ENCODE measurements around the gene VGLL1.

- TF ChIP-seq CTCF (optimal IDR thresholded peaks at IDR 0.05 in 1 of 3, IDR thresholded peaks at IDR 0.05 in 1 of 3, conservative IDR thresholded peaks at IDR 0.05 in 1 of 3; ENCODE audit: extremely low read depth in 1 of 3, insufficient read depth in 2 of 3, low read length in 3 of 3) (no peak), EZH2 (IDR thresholded peaks at IDR 0.05; ENCODE audit: low read length) (no peak)
Measured at GRCh38 chrX:136572030-136572429, 40.0 kb downstream of the VGLL1 start.
